NB4 (cell line): ENCODE measurements around the gene CLDN20.
"Not testable (repeated sequence)": the region's sequence is repeated elsewhere in the genome, so short reads cannot be mapped to it uniquely, and the experiment has no call there.

Experiments
- DNase-seq: peaks from one replicate; pipeline ENCODE4 v3.0.0; 2010; ENCODE audit warnings: low read depth
- H3K4me3 ChIP-seq: one replicate; pipeline ENCODE4 v1.5.1; 2011; ENCODE audit warnings: mild to moderate bottlenecking, low read depth, low read length, moderate library complexity
- CTCF ChIP-seq: IDR thresholded peaks from one replicate; pipeline ENCODE4 v1.5.1; 2012; ENCODE audit warnings: low read depth, low read length
- MAX ChIP-seq: IDR thresholded peaks from 2 replicates; pipeline ENCODE4 v1.6.1; 2011; ENCODE audit warnings: low read depth, low read length
- MYC ChIP-seq: IDR thresholded peaks from 2 replicates; pipeline ENCODE4 v1.6.1; 2011; ENCODE audit warnings: low read depth, low read length
- POLR2A ChIP-seq: IDR thresholded peaks from 2 replicates; pipeline ENCODE4 v1.6.1; 2011; ENCODE audit warnings: mild to moderate bottlenecking; ENCODE audit not compliant: insufficient read length; ENCODE audit errors: extremely low read depth

The CLDN20 gene

GRCh38 chr6:155267411-155267810 is 3.6 kb downstream of the CLDN20 start:
- DNase-seq = no peak
- no peak overlapping the region for H3K4me3 ChIP-seq
- no peak for TF ChIP-seq MAX
- TF ChIP-seq CTCF = no peak
- TF ChIP-seq MYC = no peak
- no peak for TF ChIP-seq POLR2A

GRCh38 chr6:155268088-155268867 is 4.5 kb downstream of the CLDN20 start:
- not testable (repeated sequence) for H3K4me3 ChIP-seq
- TF ChIP-seq CTCF = peak; percentile 71
- DNase-seq = peak; percentile 66

- no peak overlapping the region for H3K4me3 ChIP-seq
- no peak for DNase-seq
- TF ChIP-seq MAX = no peak
- TF ChIP-seq MYC = no peak
- no peak for TF ChIP-seq POLR2A
- TF ChIP-seq CTCF = no peak
Observed at GRCh38 chr6:155269765-155270164, 6.0 kb downstream of the CLDN20 start.

- DNase-seq = no peak
- no peak overlapping the region for H3K4me3 ChIP-seq
- no peak for TF ChIP-seq POLR2A
- no peak for TF ChIP-seq MYC
Observed at GRCh38 chr6:155270561-155271091, 6.8 kb downstream of the CLDN20 start.

GRCh38 chr6:155271145-155271544 is 7.3 kb downstream of the CLDN20 start:
- no peak for DNase-seq
- TF ChIP-seq POLR2A = no peak
- no peak for TF ChIP-seq MYC
- TF ChIP-seq MAX = no peak
- TF ChIP-seq CTCF = no peak
- H3K4me3 ChIP-seq = no peak overlapping the region

GRCh38 chr6:155272353-155273232 is 8.8 kb downstream of the CLDN20 start:
- H3K4me3 ChIP-seq = no peak overlapping the region
- TF ChIP-seq CTCF (no peak), MYC (no peak), MAX (no peak), POLR2A (no peak)
- no peak for DNase-seq
